Non-pigmented ciliary epithelial cell (primary cell): ENCODE results near the gene POMGNT2.
A peak's percentile ranks its signal among the peaks of the same experiment; 100 is the strongest.

Experiments used
- DNase-seq: peaks from one replicate; pipeline ENCODE4 v3.0.0-alpha.2; 2010; ENCODE audit warnings: low read depth

POMGNT2 gene

GRCh38 chr3:43105596-43106292 is at the start of gene POMGNT2:
POMGNT2 (minus strand) TSS chr3:43106079; CDS start chr3:43081431, 24,648 bp downstream.
- peak; percentile 24 for DNase-seq

GRCh38 chr3:43154980-43155379 is 49.1 kb upstream of the POMGNT2 start:
- DNase-seq, result no peak

GRCh38 chr3:43153216-43154083 is 47.6 kb upstream of the POMGNT2 start:
- DNase-seq, result no peak

- no peak for DNase-seq
Observed at GRCh38 chr3:43152649-43153048, 46.8 kb upstream of the POMGNT2 start.

GRCh38 chr3:43148033-43148432 is 42.2 kb upstream of the POMGNT2 start:
- DNase-seq, result no peak

- DNase-seq, result no peak
Observed at GRCh38 chr3:43146599-43146998, 40.7 kb upstream of the POMGNT2 start.

GRCh38 chr3:43144761-43145490 is 39.0 kb upstream of the POMGNT2 start:
- no peak for DNase-seq

- DNase-seq, result no peak
Observed at GRCh38 chr3:43142472-43142871, 36.6 kb upstream of the POMGNT2 start.

- no peak for DNase-seq
Observed at GRCh38 chr3:43138488-43139231, 32.8 kb upstream of the POMGNT2 start.

- DNase-seq, result no peak
Observed at GRCh38 chr3:43132870-43133636, 27.2 kb upstream of the POMGNT2 start.

- no peak for DNase-seq
Observed at GRCh38 chr3:43132193-43132592, 26.3 kb upstream of the POMGNT2 start.

- no peak for DNase-seq
Observed at GRCh38 chr3:43128464-43128863, 22.6 kb upstream of the POMGNT2 start.

- no peak for DNase-seq
Observed at GRCh38 chr3:43126536-43126935, 20.7 kb upstream of the POMGNT2 start.

- no peak for DNase-seq
Observed at GRCh38 chr3:43123895-43124294, 18.0 kb upstream of the POMGNT2 start.

- no peak for DNase-seq
Observed at GRCh38 chr3:43120937-43121336, 15.1 kb upstream of the POMGNT2 start.

GRCh38 chr3:43117257-43117656 is 11.4 kb upstream of the POMGNT2 start:
- no peak for DNase-seq

GRCh38 chr3:43113671-43114070 is 7.8 kb upstream of the POMGNT2 start:
- DNase-seq, result no peak

GRCh38 chr3:43106293-43106628 is 382 bp upstream of the POMGNT2 start:
- no peak for DNase-seq

- DNase-seq, result no peak
Observed at GRCh38 chr3:43104660-43105595, 951 bp downstream of the POMGNT2 start.

GRCh38 chr3:43104039-43104438 is 1.8 kb downstream of the POMGNT2 start:
- DNase-seq, result no peak
